Mammary epithelial cell (primary cell): Measurements from ENCODE around the gene NCKAP5L.

Experiments used
- CTCF ChIP-seq, 2 donors: IDR thresholded peaks in 1 of 2; conservative IDR thresholded peaks in 1 of 2; 2 replicates each; pipeline ENCODE4 v1.5.1; 2011 to 2012; ENCODE audit warnings: inconsistent platforms in 2 of 2, low read length in 2 of 2, mild to moderate bottlenecking in 2 of 2, control low read depth in 1 of 2, low read depth in 1 of 2; ENCODE audit not compliant: insufficient read depth in 1 of 2; ENCODE audit errors: extremely low read depth in 1 of 2
- EZH2 ChIP-seq: IDR thresholded peaks from 2 replicates; pipeline ENCODE4 v1.6.1; 2012; ENCODE audit warnings: low read length, inconsistent platforms, borderline replicate concordance

GRCh38 chr12:49779581-49779980 lies 48.6 kb downstream of the NCKAP5L start:
- TF ChIP-seq CTCF (conservative IDR thresholded peaks at IDR 0.05 in 1 of 2, IDR thresholded peaks at IDR 0.05 in 1 of 2; ENCODE audit: extremely low read depth in 1 of 2, insufficient read depth in 1 of 2, low read depth in 1 of 2, low read length in 2 of 2) (no peak), EZH2 (no peak)
